DOHH2 (cell line): Measurements from ENCODE around the gene GPHN.

Experiments used
- H3F3A ChIP-seq: fragments of 200-600 bp; sonication (generic), shearing (Covaris generic); 2 replicates; pipeline ENCODE4 v1.6.0; 2016; ENCODE audit warnings: antibody characterized with exemption, mild to moderate bottlenecking; ENCODE audit not compliant: control insufficient read depth, insufficient read depth
- H3K27ac ChIP-seq: fragments of 200-600 bp; sonication (generic); 2 replicates; pipeline ENCODE4 v1.5.1; 2014; ENCODE audit warnings: low read depth, mild to moderate bottlenecking, low read length, moderate library complexity
- H3K27me3 ChIP-seq: fragments of 200-600 bp; sonication (generic); 2 replicates; pipeline ENCODE4 v1.6.1; 2014; ENCODE audit warnings: mild to moderate bottlenecking, low read length, mixed read lengths; ENCODE audit not compliant: control insufficient read depth
- H3K36me3 ChIP-seq: fragments of 200-600 bp; sonication (generic); 2 replicates; pipeline ENCODE4 v1.6.1; 2014; ENCODE audit warnings: mild to moderate bottlenecking, low read length, moderate library complexity, mixed read lengths; ENCODE audit not compliant: control insufficient read depth
- H3K4me1 ChIP-seq: fragments of 200-600 bp; sonication (generic); 2 replicates; pipeline ENCODE4 v1.6.1; 2014; ENCODE audit warnings: mild to moderate bottlenecking, low read length, mixed read lengths; ENCODE audit not compliant: control insufficient read depth
- H3K4me2 ChIP-seq: fragments of 200-600 bp; sonication (generic); 2 replicates; pipeline ENCODE4 v1.6.0; 2014; ENCODE audit warnings: mild to moderate bottlenecking, low read length, moderate library complexity
- H3K4me3 ChIP-seq: fragments of 200-600 bp; sonication (generic); 2 replicates; pipeline ENCODE4 v1.5.1; 2014; ENCODE audit warnings: mild to moderate bottlenecking, low read length, mixed read lengths
- H3K79me2 ChIP-seq: fragments of 200-600 bp; sonication (generic); 2 replicates; pipeline ENCODE4 v1.6.1; 2014; ENCODE audit warnings: mild to moderate bottlenecking, low read length, mixed read lengths; ENCODE audit not compliant: control insufficient read depth
- H3K9me2 ChIP-seq: fragments of 200-600 bp; sonication (generic); replicated peaks from 2 replicates; pipeline ENCODE4 v1.6.1; 2014; ENCODE audit warnings: mild to moderate bottlenecking, low read length, mixed read lengths; ENCODE audit not compliant: control insufficient read depth
- H3K9me3 ChIP-seq: fragments of 200-600 bp; sonication (generic); 2 replicates; pipeline ENCODE4 v1.6.1; 2014; ENCODE audit warnings: antibody characterized with exemption, low read length, mixed read lengths; ENCODE audit not compliant: control insufficient read depth, insufficient read depth
- H4K20me1 ChIP-seq: fragments of 200-600 bp; sonication (generic); 2 replicates; pipeline ENCODE4 v1.6.0; 2014; ENCODE audit warnings: low read depth, mild to moderate bottlenecking, antibody characterized with exemption, low read length, moderate library complexity; ENCODE audit not compliant: control insufficient read depth, insufficient read depth
- CTCF ChIP-seq: fragments of 200-600 bp; sonication (generic); IDR thresholded peaks from one replicate; pipeline ENCODE4 v1.5.1; 2014; ENCODE audit warnings: antibody characterized with exemption, mild to moderate bottlenecking, low read depth, low read length; ENCODE audit not compliant: poor library complexity, severe bottlenecking
- EZH2phosphoT487 ChIP-seq: fragments of 200-600 bp; sonication (generic); IDR thresholded peaks from 2 replicates; pipeline ENCODE4 v1.6.1; 2017; ENCODE audit warnings: borderline replicate concordance, mild to moderate bottlenecking, antibody characterized with exemption, low read length, moderate library complexity, mixed read lengths

Gene GPHN

DNA sequence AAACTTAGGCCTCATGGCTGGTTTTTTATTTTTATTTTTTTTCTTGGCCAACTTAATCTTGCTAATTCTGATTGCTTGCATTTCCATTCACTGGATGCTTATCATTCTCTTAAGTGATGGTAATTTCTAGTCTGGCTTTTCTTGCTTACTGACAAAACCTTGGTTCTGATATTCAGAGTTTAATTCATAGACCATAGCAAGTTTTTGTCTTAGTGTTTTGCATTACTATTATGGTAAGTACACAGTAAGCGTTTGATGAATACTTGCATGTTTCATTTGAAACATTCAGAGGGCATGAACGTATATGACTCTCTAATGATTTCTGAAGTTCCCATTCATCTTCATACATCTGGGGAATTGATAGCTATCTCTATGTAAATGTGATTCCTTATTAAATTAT lies 55.8 kb downstream of the GPHN start:
- Histone ChIP-seq H3K4me3 (no peak overlapping the region), H4K20me1 (0 out of 2 replicates have a peak, but pooled peaks cover 5% of the 10 kb centered on the region), H3F3A (no peaks in the 10 kb centered on the region), H3K27me3 (no peaks in the 10 kb centered on the region), H3K9me3 (no peaks in the 10 kb centered on the region), H3K27ac (no peak overlapping the region), H3K9me2 (no peaks in the 10 kb centered on the region), H3K4me1 (no peaks in the 10 kb centered on the region), H3K36me3 (no peaks in the 10 kb centered on the region), H3K79me2 (peaks cover 66% of the 10 kb centered on the region), H3K4me2 (no peak overlapping the region)
- TF ChIP-seq EZH2phosphoT487, result no peak

DNA sequence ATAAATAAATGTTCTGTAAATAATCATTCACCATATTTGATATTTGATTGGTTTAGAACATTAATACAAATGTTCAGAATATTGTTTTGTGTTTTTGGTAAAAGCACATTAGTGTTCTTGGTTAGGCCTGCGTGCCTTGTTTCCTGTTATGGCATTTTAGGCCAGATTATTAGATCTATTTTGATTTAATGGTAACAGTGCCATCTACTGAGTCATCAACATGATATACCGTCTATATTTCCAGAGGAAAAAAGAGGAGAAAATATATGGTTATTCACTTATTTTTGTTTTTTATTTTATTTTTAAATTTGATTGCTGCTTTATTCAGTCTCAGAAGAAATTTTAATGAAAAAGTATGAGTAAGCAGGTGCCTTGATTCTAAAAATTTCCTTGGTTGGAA lies 60.3 kb downstream of the GPHN start:
- no peaks in the 10 kb centered on the region for H3K36me3 ChIP-seq
- H3K4me1 ChIP-seq, result no peaks in the 10 kb centered on the region
- H3K79me2 ChIP-seq, result peaks cover 90% of the 10 kb centered on the region
- H4K20me1 ChIP-seq, result 0 out of 2 replicates have a peak, but pooled peaks cover 5% of the 10 kb centered on the region
- no peak overlapping the region for H3K27ac ChIP-seq
- TF ChIP-seq CTCF (no peak), EZH2phosphoT487 (no peak)
- H3F3A ChIP-seq, result no peaks in the 10 kb centered on the region
- H3K9me3 ChIP-seq, result peaks cover 10% of the 10 kb centered on the region; the same call in 1 of the 2 replicates
- no peak overlapping the region for H3K4me2 ChIP-seq
- H3K9me2 ChIP-seq, result no peaks in the 10 kb centered on the region
- no peak overlapping the region for H3K4me3 ChIP-seq
- H3K27me3 ChIP-seq, result no peaks in the 10 kb centered on the region

DNA sequence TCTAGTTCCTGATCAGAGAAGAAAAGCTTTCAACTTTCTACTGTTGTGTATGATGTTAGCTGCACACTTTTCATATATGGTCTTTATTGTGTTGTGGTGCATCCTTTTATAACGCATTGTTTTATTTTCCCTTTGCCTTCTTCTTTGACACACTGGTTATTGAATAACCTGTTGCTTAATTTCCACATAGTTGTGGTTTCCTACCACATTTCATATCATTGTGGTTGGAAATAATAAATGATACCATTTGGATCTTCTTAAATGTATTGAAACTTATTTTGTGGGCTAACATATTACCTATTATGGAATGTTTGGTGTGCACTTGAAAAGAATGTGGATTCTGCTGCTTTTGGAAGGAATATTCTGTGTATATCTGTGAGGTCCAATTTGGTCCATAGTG lies 64.9 kb downstream of the GPHN start:
- H4K20me1 ChIP-seq, result no peaks in the 10 kb centered on the region
- H3K4me2 ChIP-seq, result no peak overlapping the region
- peaks cover 5% of the 10 kb centered on the region; the same call in 1 of the 2 replicates for H3K36me3 ChIP-seq
- no peak overlapping the region for H3K4me3 ChIP-seq
- no peaks in the 10 kb centered on the region for H3K4me1 ChIP-seq
- H3K9me3 ChIP-seq, result peaks cover 28% of the 10 kb centered on the region; the same call in 1 of the 2 replicates
- peaks cover 94% of the 10 kb centered on the region for H3K79me2 ChIP-seq
- H3K27ac ChIP-seq, result no peak overlapping the region
- TF ChIP-seq CTCF, result no peak
- no peak for TF ChIP-seq EZH2phosphoT487
- H3K27me3 ChIP-seq, result no peaks in the 10 kb centered on the region
- no peaks in the 10 kb centered on the region for H3F3A ChIP-seq
- H3K9me2 ChIP-seq, result no peaks in the 10 kb centered on the region

- H3K9me3 ChIP-seq, result peaks cover 28% of the 10 kb centered on the region; the same call in 1 of the 2 replicates
- H3K4me2 ChIP-seq, result no peak overlapping the region
- H3K36me3 ChIP-seq, result peaks cover 5% of the 10 kb centered on the region; the same call in 1 of the 2 replicates
- no peaks in the 10 kb centered on the region for H4K20me1 ChIP-seq
- no peaks in the 10 kb centered on the region for H3K9me2 ChIP-seq
- peaks cover 86% of the 10 kb centered on the region for H3K79me2 ChIP-seq
- no peak overlapping the region for H3K4me3 ChIP-seq
- TF ChIP-seq EZH2phosphoT487 (no peak), CTCF (no peak)
- H3K27ac ChIP-seq, result no peak overlapping the region
- H3K27me3 ChIP-seq, result no peaks in the 10 kb centered on the region
- no peaks in the 10 kb centered on the region for H3K4me1 ChIP-seq
- H3F3A ChIP-seq, result no peaks in the 10 kb centered on the region
These were observed 67.1 kb downstream of the GPHN start for GRCh38 chr14:66575014-66575413.
